ENCODE data around the gene HMGN2.
A peak's percentile ranks its signal among the peaks of the same experiment; 100 is the strongest.

HMGN2 gene

DNA sequence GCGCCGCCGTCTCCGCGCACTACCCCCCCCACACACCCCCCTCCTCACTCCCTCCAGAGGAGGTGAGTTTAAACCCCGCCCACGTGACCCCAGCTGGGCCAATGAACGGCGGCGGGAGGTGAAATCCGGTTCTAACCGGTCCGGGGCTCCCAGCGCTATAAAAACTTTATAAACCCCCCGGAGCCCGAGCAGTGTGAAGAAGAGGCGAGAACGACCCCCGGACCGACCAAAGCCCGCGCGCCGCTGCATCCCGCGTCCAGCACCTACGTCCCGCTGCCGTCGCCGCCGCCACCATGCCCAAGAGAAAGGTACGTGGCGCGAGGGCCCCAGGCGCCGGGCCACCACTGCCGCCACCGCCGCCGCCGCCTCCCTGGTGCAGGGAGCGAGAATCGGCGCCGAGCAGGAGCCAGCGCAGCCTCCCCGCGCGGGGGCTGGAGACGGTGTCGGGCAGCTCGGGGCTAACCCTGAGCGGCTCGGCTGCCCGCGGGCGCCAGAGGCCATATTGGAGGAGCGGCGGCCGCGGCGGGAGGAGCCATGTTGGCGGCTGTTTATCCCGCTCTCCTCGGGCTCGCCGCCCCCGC, at the start of gene HMGN2:
Gene HMGN2 (plus strand): TSS at position 121 of the 581 bp plus-strand sequence. CDS start 173 bp downstream, at position 294.
- peaks cover 42% of the 10 kb centered on the region for H3K36me3 ChIP-seq (replicated peaks; ENCODE audit: low read depth, low read length)

DNA sequence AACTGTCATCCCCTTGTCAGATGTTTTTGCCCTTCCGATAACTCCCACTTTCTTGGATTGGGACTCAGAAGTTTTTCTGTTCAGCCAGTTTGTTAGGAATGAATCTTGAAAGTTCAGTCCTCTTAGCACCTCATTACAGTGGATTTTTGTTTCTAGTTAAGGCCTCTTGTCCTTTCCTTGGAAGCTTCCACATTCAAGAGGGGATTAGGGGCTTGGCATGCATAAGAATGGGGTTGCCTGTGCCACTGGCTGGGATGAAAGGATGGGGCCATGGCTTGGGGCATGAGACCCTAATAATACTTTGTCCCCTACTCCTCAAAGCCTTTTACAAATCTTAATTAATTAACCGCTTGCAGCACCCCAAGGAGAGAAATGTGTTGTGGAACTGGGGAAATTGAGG, 42.5 kb upstream of the HMGN2 start:
- Histone ChIP-seq H3K36me3 (replicated peaks; ENCODE audit: low read depth, low read length) (peaks cover 3% of the 10 kb centered on the region), H3K79me2 (ENCODE audit: low read length) (peaks cover 14% of the 10 kb centered on the region), H4K20me1 (ENCODE audit: insufficient read depth, low read length) (no peaks in the 10 kb centered on the region), H2AFZ (ENCODE audit: low read depth, low read length) (no peak overlapping the region), H3K27me3 (ENCODE audit: low read depth, low read length) (no peaks in the 10 kb centered on the region), H3K9ac (ENCODE audit: low read length) (no peak overlapping the region), H3K4me3 (ENCODE audit: low read length) (no peak overlapping the region), H3K27ac (ENCODE audit: low read length) (no peak overlapping the region), H3K4me1 (ENCODE audit: low read length) (peaks cover 11% of the 10 kb centered on the region; the same call in 1 of the 2 replicates), H3K9me3 (ENCODE audit: insufficient read depth, low read length) (no peaks in the 10 kb centered on the region), H3K4me2 (ENCODE audit: low read length) (no peak overlapping the region)
- TF ChIP-seq EZH2phosphoT487 (IDR thresholded peaks at IDR 0.05; ENCODE audit: low read depth): no peak
- TF ChIP-seq, protein P1, sequence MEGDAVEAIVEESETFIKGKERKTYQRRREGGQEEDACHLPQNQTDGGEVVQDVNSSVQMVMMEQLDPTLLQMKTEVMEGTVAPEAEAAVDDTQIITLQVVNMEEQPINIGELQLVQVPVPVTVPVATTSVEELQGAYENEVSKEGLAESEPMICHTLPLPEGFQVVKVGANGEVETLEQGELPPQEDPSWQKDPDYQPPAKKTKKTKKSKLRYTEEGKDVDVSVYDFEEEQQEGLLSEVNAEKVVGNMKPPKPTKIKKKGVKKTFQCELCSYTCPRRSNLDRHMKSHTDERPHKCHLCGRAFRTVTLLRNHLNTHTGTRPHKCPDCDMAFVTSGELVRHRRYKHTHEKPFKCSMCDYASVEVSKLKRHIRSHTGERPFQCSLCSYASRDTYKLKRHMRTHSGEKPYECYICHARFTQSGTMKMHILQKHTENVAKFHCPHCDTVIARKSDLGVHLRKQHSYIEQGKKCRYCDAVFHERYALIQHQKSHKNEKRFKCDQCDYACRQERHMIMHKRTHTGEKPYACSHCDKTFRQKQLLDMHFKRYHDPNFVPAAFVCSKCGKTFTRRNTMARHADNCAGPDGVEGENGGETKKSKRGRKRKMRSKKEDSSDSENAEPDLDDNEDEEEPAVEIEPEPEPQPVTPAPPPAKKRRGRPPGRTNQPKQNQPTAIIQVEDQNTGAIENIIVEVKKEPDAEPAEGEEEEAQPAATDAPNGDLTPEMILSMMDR (IDR thresholded peaks at IDR 0.05; ENCODE audit: low read depth, low read length): no peak

More for the DNA sequence above, at the start of gene HMGN2:
- H3K9me3 ChIP-seq (ENCODE audit: insufficient read depth, low read length): no peaks in the 10 kb centered on the region
- H3K4me2 ChIP-seq (ENCODE audit: low read length): peak within 1 kb of the TSS; percentile 93
- TF ChIP-seq, protein P1 (IDR thresholded peaks at IDR 0.05; ENCODE audit: low read depth, low read length): no peak
- TF ChIP-seq EZH2phosphoT487 (IDR thresholded peaks at IDR 0.05; ENCODE audit: low read depth): no peak
- H3K79me2 ChIP-seq (ENCODE audit: low read length): peaks cover 20% of the 10 kb centered on the region
- H4K20me1 ChIP-seq (ENCODE audit: insufficient read depth, low read length): peaks cover 19% of the 10 kb centered on the region
- H2AFZ ChIP-seq (ENCODE audit: low read depth, low read length): no peak within 1 kb of the TSS
- H3K4me3 ChIP-seq (ENCODE audit: low read length): peak within 1 kb of the TSS; percentile 94
- H3K27ac ChIP-seq (ENCODE audit: low read length): peak within 1 kb of the TSS; percentile 91
- no peaks in the 10 kb centered on the region for H3K27me3 ChIP-seq (ENCODE audit: low read depth, low read length)
- peaks cover 16% of the 10 kb centered on the region for H3K4me1 ChIP-seq (ENCODE audit: low read length)
- peak within 1 kb of the TSS; percentile 98 for H3K9ac ChIP-seq (ENCODE audit: low read length)

DNA sequence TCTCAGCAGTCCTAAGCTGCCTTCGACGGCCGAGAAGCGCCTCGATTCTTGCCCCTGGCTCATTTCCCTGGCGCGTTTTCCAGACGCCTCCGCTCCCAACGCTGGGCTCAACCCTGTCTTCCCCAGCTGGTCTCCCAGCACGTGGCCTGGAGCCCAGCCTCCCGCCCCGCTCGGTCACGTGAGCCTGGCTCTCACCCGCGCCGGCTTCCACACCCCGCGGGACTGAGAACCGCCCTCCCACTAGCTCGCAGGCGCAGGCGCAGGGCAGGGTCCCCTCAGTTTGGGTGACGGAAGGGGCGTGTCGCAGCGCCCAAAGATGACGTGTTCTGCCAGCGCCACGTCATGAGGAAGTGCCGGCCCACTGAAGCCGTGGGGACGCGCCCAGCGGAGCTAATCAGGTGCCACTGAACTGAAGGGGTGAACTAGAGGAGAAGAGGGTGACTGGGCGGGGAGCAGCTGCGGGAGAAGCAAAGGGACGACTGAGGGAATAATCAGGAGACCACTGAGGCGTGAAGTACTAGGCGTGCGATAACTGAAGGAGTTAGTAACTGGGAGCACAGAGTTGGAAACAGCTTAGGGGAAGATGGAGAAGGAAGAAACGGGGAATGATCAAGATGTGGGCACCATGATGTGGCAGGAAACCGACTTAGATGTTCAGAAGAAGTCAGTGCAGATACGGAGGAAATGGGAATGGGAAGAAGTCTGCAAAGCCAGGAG, 40.1 kb upstream of the HMGN2 start, which contains the start of gene DHDDS:
Gene DHDDS (plus strand): TSS at position 343 of the 717 bp plus-strand sequence. CDS start 625 bp downstream, outside the sequence.
- H3K79me2 ChIP-seq (ENCODE audit: low read length): peaks cover 14% of the 10 kb centered on the region
- peaks cover 3% of the 10 kb centered on the region for H3K36me3 ChIP-seq (replicated peaks; ENCODE audit: low read depth, low read length)
- no peaks in the 10 kb centered on the region for H3K27me3 ChIP-seq (ENCODE audit: low read depth, low read length)
- no peak for TF ChIP-seq EZH2phosphoT487 (IDR thresholded peaks at IDR 0.05; ENCODE audit: low read depth)
- TF ChIP-seq, protein P1 (IDR thresholded peaks at IDR 0.05; ENCODE audit: low read depth, low read length): no peak
- H3K9me3 ChIP-seq (ENCODE audit: insufficient read depth, low read length): no peaks in the 10 kb centered on the region
- peak within 1 kb of the TSS; percentile 81 for H3K9ac ChIP-seq (ENCODE audit: low read length)
- H3K4me1 ChIP-seq (ENCODE audit: low read length): peaks cover 11% of the 10 kb centered on the region; the same call in 1 of the 2 replicates
- peak within 1 kb of the TSS; percentile 98 for H3K4me2 ChIP-seq (ENCODE audit: low read length)
- H4K20me1 ChIP-seq (ENCODE audit: insufficient read depth, low read length): no peaks in the 10 kb centered on the region
- H3K27ac ChIP-seq (ENCODE audit: low read length): peak within 1 kb of the TSS; percentile 25; the same call in 1 of the 2 replicates
- H2AFZ ChIP-seq (ENCODE audit: low read depth, low read length): peak within 1 kb of the TSS; percentile 84
- H3K4me3 ChIP-seq (ENCODE audit: low read length): peak within 1 kb of the TSS; percentile 97

DNA sequence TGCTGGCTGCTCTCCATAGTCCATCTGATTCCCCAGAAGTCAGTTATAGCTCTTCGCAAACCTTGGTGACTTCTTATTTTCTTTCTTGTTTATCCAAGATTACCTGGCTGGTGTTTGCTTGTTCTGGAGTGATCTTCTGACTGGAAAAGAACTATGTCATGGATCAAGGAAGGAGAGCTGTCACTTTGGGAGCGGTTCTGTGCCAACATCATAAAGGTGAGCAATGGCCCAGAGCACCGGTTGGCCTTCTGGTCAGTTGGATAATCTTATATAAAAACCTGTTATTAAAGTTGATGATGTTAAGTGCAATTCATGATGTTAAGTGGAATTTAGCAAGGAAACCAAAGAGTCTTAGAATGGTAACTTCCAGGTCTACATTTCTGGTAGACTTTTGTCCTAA, 39.4 kb upstream of the HMGN2 start:
- no peaks in the 10 kb centered on the region for H3K27me3 ChIP-seq (ENCODE audit: low read depth, low read length)
- H2AFZ ChIP-seq (ENCODE audit: low read depth, low read length): no peak overlapping the region
- H3K9ac ChIP-seq (ENCODE audit: low read length): peak overlapping the region; percentile 81
- 0 out of 2 replicates have a peak overlapping the region, but pooled peaks have one; percentile 25 for H3K27ac ChIP-seq (ENCODE audit: low read length)
- peaks cover 14% of the 10 kb centered on the region for H3K79me2 ChIP-seq (ENCODE audit: low read length)
- peak overlapping the region; percentile 97 for H3K4me3 ChIP-seq (ENCODE audit: low read length)
- H3K4me1 ChIP-seq (ENCODE audit: low read length): peaks cover 11% of the 10 kb centered on the region; the same call in 1 of the 2 replicates
- TF ChIP-seq, protein P1 (IDR thresholded peaks at IDR 0.05; ENCODE audit: low read depth, low read length): no peak
- no peak for TF ChIP-seq EZH2phosphoT487 (IDR thresholded peaks at IDR 0.05; ENCODE audit: low read depth)
- H3K36me3 ChIP-seq (replicated peaks; ENCODE audit: low read depth, low read length): peaks cover 3% of the 10 kb centered on the region
- H3K9me3 ChIP-seq (ENCODE audit: insufficient read depth, low read length): no peaks in the 10 kb centered on the region
- peak overlapping the region; percentile 98 for H3K4me2 ChIP-seq (ENCODE audit: low read length)
- no peaks in the 10 kb centered on the region for H4K20me1 ChIP-seq (ENCODE audit: insufficient read depth, low read length)
